Coronary artery (tissue), 2 donors: Measurements from ENCODE around the gene SLC41A1.

Experiments used
- DNase-seq: peaks from one replicate; pipeline ENCODE4 v3.0.0-alpha.2; 2017; ENCODE audit warnings: low spot score
- H3K27ac ChIP-seq, 2 donors: fragments of 200-600 bp; sonication (generic); one replicate each; pipeline ENCODE4 v1.5.1; 2016 to 2019
- H3K4me3 ChIP-seq: fragments of 200-600 bp; sonication (generic); 2 replicates; pipeline ENCODE4 v1.5.1; 2016; ENCODE audit warnings: mild to moderate bottlenecking, moderate library complexity
- CTCF ChIP-seq: fragments of 200-600 bp; sonication (generic); IDR thresholded peaks from one replicate; pipeline ENCODE4 v1.5.1; 2019; ENCODE audit warnings: antibody characterized with exemption

SLC41A1 gene

GRCh38 chr1:205809469-205809868 is 3.5 kb downstream of the SLC41A1 start:
- TF ChIP-seq CTCF = no peak
- DNase-seq = no peak
- no peak overlapping the region for H3K27ac ChIP-seq
- H3K4me3 ChIP-seq = peak overlapping the region; percentile 38

- no peak for TF ChIP-seq CTCF
These were observed 7.8 kb downstream of the SLC41A1 start for GRCh38 chr1:205805082-205805711.

GRCh38 chr1:205804605-205805004 is 8.4 kb downstream of the SLC41A1 start:
- no peak for DNase-seq
- Histone ChIP-seq H3K27ac (no peak overlapping the region), H3K4me3 (no peak overlapping the region)
- no peak for TF ChIP-seq CTCF

More at GRCh38 chr1:205805082-205805711, 7.8 kb downstream of the SLC41A1 start:
- Histone ChIP-seq H3K27ac (no peak overlapping the region), H3K4me3 (no peak overlapping the region)
- no peak for DNase-seq

- TF ChIP-seq CTCF = no peak
- Histone ChIP-seq H3K27ac (no peak overlapping the region), H3K4me3 (no peak overlapping the region)
- no peak for DNase-seq
These were observed 9.0 kb downstream of the SLC41A1 start for GRCh38 chr1:205803986-205804385.

- DNase-seq = no peak
- no peak for TF ChIP-seq CTCF
- Histone ChIP-seq H3K27ac (no peak overlapping the region), H3K4me3 (no peak overlapping the region)
These were observed 10.9 kb downstream of the SLC41A1 start for GRCh38 chr1:205802060-205802459.

- no peak overlapping the region for H3K27ac ChIP-seq
- no peak for DNase-seq
- no peak overlapping the region for H3K4me3 ChIP-seq
- no peak for TF ChIP-seq CTCF
These were observed 11.9 kb downstream of the SLC41A1 start for GRCh38 chr1:205800981-205801703.

- no peak overlapping the region for H3K4me3 ChIP-seq
- no peak for TF ChIP-seq CTCF
- no peak overlapping the region for H3K27ac ChIP-seq
- DNase-seq = no peak
These were observed 12.6 kb downstream of the SLC41A1 start for GRCh38 chr1:205800427-205800826.
